22Rv1 (cell line): ENCODE measurements around the gene SMIM22.

ENCODE experiments used
- H3K27ac ChIP-seq: fragments of 450-650 bp; 2 replicates; pipeline ENCODE4 v1.5.1; 2017
- ZFX ChIP-seq: fragments of 450-650 bp; IDR thresholded peaks from 2 replicates; pipeline ENCODE4 v1.6.1; 2017; ENCODE audit warnings: antibody characterized with exemption, borderline replicate concordance
- TF ChIP-seq, protein P1 (sequence below): fragments of 450-650 bp; IDR thresholded peaks from 2 replicates; pipeline ENCODE4 v1.5.1; 2017; ENCODE audit warnings: mild to moderate bottlenecking

SMIM22 gene

GRCh38 chr16:4828567-4829321 is 33.6 kb downstream of the SMIM22 start:
- no peak for TF ChIP-seq ZFX
- no peak overlapping the region for H3K27ac ChIP-seq

GRCh38 chr16:4830408-4830807 is 35.2 kb downstream of the SMIM22 start:
- TF ChIP-seq ZFX = no peak
- TF ChIP-seq, protein P1, sequence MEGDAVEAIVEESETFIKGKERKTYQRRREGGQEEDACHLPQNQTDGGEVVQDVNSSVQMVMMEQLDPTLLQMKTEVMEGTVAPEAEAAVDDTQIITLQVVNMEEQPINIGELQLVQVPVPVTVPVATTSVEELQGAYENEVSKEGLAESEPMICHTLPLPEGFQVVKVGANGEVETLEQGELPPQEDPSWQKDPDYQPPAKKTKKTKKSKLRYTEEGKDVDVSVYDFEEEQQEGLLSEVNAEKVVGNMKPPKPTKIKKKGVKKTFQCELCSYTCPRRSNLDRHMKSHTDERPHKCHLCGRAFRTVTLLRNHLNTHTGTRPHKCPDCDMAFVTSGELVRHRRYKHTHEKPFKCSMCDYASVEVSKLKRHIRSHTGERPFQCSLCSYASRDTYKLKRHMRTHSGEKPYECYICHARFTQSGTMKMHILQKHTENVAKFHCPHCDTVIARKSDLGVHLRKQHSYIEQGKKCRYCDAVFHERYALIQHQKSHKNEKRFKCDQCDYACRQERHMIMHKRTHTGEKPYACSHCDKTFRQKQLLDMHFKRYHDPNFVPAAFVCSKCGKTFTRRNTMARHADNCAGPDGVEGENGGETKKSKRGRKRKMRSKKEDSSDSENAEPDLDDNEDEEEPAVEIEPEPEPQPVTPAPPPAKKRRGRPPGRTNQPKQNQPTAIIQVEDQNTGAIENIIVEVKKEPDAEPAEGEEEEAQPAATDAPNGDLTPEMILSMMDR = no peak
- H3K27ac ChIP-seq = no peak overlapping the region

DNA sequence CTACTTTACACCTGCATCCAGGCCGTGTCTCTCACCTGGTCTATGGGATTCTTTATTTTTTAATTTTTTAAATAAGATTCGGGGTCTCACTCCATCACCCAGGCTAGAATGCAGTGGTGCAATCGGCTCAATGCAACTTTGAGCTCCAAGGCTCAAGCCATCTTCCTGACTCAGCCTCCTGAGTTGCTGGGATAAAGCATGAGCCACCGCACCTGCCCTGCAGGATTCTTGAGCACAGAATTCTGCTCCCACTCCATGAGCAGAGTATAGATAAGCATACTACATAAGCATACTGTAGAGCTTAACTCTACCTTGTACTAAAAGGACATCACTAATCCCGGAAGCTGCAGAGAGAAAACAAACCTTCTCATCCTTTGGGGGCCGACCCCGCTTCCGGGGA is 36.4 kb downstream of the SMIM22 start:
- TF ChIP-seq, protein P1 = no peak
- no peak for TF ChIP-seq ZFX
- no peak overlapping the region for H3K27ac ChIP-seq

GRCh38 chr16:4832698-4833343 is 37.7 kb downstream of the SMIM22 start:
- TF ChIP-seq, protein P1 = no peak
- TF ChIP-seq ZFX = no peak
- no peak overlapping the region for H3K27ac ChIP-seq

- TF ChIP-seq ZFX = no peak
- TF ChIP-seq, protein P1 = no peak
- no peak overlapping the region for H3K27ac ChIP-seq
Measured at GRCh38 chr16:4833584-4833983, 38.4 kb downstream of the SMIM22 start.

- TF ChIP-seq, protein P1 = no peak
- TF ChIP-seq ZFX = no peak
- no peak overlapping the region for H3K27ac ChIP-seq
Measured at GRCh38 chr16:4836727-4837126, 41.6 kb downstream of the SMIM22 start.

DNA sequence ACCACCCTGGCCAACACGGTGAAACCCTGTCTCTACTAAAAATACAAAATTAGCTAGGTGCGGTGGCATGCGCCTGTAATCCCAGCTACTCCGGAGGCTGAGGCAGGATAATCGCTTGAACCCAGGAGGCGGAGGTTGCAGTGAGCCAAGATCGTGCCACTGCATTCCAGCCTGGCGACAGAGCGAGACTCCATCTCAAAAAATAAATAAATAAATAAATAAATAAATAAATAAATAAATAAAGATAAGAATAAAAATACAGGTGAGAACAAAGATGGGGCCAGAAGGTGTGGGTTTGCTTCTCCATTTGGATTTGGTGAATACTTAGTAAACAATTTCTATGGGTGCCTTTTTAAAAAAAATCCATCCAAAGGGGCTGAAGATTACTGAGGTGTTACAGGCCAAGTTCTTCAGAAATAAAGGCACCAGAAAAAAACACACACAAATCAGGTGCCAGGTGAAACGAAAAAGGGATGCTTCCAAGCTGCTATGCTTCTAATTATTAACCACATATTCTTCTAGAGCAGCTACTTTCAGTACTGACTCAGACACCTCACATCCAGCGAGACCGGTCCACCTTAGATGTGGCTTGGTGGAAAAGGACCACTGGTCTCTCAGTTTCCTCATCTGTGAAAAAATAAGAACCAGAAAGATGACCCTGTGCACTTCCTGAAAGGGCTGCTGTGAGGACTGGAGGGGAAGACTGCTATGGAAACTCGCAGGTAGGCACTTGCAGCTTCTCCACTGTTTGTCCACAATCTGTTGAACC is 42.7 kb downstream of the SMIM22 start:
- no peak for TF ChIP-seq ZFX
- TF ChIP-seq, protein P1 = no peak
- no peak overlapping the region for H3K27ac ChIP-seq
